Stimulated activated CD4-positive, alpha-beta T cell treated with anti-CD3 and anti-CD28 coated beads, Interleukin-15, amount 100 ng/mL, for 24 hours (primary cell): ENCODE measurements around the gene C12orf42.
A peak's percentile ranks its signal among the peaks of the same experiment; 100 is the strongest.

Experiments
- DNase-seq: peaks from one replicate; pipeline ENCODE4 v3.0.0-alpha.2; 2020

The C12orf42 gene

DNA sequence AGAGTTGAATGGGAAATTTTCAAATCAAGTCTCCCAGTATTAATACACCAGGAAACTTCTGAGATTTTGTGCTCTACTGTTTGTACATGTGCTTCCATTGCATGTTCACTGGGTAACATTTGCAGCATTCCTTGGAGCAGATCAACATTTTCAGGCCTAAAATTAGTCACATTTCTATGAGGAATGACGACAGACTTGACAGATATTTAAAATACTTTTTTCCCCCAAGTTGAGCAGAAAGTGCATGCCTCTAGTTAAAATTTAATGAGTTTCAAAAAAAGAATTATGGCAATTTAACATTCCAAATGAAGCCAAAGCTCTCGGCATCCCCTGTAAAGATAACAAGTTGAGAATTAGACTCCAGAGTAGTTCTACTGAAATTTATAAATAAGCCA is 72.3 kb downstream of the C12orf42 start:
- DNase-seq, result no peak

DNA sequence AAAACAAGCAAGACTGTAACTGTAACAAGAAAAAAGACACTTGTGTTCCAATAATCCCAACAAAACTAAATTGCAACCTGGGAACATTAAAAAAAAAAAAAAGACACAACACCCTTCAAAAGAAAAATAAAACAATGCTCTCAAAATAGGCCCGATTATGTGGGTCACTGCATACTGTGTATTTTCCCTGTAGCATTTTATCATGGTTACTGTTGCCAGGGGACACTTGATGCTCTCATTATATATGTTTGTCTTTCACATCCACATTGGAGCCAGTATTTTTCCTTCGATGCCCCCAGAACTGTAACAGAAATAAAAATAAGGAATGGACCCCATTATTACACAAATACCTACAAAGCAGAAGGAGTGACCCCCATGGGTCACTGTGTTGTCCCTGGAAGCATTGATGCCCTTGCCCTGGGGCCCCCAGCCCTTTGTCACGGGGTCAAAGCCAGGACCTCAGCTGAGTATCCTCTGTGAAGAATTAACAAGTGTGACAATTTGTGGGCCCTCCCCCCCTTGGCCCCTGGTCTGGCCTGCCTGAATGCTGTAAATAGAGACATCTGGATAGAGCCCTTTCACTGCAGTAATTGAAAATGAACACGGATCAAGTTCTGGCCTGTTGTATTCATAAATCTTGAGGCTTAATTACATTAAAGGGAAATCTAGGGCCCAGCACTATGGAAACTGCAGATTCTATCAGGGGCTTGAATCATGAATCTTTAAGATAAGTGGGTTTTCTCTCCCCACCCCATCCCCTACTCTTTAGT is 72.8 kb downstream of the C12orf42 start:
- no peak for DNase-seq

DNA sequence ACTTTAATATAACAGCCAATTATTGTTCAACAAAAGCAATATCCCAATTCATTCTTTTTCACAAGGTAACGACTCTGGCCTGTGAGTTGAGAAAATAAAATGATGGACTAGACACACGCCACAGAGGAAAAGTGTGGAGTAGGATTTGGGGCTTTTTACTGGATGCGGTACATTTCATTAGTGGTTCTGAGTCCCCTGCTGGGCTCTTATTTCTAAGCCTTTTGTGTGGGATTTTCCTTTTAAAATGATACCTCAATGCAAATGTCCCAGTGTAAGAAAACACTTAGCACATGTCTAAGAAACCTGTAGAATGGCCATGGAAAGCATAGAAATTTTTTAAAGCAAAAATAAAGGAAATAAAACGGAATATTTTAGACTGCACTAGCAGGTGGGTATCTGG is 73.4 kb downstream of the C12orf42 start:
- no peak for DNase-seq

- DNase-seq, result no peak
Measured at GRCh38 chr12:103421402-103421801, 74.4 kb downstream of the C12orf42 start.

- no peak for DNase-seq
Measured at GRCh38 chr12:103415681-103416080, 80.1 kb downstream of the C12orf42 start.

DNA sequence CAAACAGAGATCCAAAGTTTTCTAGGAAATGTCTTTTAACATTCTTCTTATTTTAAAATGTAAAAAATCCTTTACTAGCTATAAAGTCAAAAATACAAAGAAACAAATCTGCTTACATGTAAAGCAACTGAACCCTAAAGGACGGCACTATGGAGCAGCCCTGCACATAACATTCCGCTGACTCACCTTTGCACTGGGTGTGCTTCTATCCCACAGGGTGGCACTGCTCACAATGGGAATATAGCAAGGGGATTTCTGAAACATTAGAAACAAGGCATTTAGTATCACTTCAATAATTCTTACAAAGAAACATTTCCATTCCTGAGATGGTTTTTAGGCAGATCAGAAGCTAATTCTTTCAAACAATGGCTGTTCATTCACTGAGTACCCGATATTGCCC is 94.3 kb downstream of the C12orf42 start:
- peak; percentile 18 for DNase-seq

DNA sequence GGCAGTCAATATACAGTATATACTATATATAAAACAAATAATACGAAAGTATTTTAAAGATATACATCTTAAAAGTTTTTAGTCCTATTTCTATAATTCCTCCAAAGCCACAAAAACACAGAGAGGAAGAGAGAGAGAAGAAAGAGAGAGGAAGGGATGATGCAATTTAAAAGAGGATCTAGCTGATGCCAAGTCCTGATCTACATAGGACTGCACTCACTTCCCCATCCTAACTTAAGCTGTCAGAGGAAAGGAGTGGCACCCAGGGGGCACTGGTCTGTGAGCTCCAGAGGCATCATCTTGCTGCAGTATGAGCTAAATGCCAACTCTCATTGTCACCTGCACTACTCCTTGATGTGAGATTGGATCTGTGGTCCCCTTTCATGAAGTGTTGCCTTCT is 95.8 kb downstream of the C12orf42 start:
- DNase-seq, result no peak

- no peak for DNase-seq
Measured at GRCh38 chr12:103397536-103397935, 98.2 kb downstream of the C12orf42 start.

- DNase-seq, result no peak
Measured at GRCh38 chr12:103392722-103393121, 103.0 kb downstream of the C12orf42 start.

DNA sequence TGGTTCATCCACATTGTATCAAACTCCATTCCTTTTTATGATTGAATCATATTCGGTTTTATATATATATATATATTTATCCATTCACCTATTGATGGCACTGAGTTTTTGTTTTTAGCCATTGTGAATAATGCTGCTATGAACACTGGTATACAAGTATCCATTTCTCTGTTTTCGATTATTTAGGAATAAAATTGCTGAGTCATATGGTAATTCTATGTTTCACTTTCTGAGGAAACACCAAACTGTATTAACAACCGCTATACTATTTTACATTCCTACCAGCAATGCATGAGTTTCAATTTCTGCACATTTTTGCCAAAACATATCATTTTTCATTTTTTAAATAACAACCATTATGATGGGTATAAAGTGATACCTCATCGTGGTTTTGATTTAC is 104.7 kb downstream of the C12orf42 start:
- DNase-seq, result no peak

- DNase-seq, result no peak
Measured at GRCh38 chr12:103387385-103387784, 108.4 kb downstream of the C12orf42 start.

- DNase-seq, result no peak
Measured at GRCh38 chr12:103386451-103386850, 109.3 kb downstream of the C12orf42 start.

GRCh38 chr12:103382736-103383346 is 112.9 kb downstream of the C12orf42 start:
- DNase-seq, result no peak

GRCh38 chr12:103382119-103382518 is 113.6 kb downstream of the C12orf42 start:
- DNase-seq, result no peak

DNA sequence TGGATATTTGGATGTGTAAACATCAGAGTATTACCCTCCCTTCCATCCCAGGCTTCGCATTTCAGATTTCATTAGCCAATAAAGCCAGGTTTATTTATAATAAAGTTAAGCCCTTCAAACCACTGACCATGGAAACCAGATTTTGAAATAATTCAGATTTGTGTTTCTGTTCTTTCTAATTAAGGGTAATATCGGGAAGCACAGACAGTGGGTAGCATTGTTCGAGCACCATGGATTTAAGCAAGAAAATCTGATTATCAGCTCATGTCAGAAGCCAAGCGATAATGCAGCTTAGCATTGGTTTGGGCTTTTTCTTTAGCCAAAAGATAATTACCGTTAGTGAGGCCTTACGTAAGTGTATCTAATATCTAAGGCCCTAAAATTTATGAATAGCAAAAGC is 116.1 kb downstream of the C12orf42 start:
- no peak for DNase-seq

DNA sequence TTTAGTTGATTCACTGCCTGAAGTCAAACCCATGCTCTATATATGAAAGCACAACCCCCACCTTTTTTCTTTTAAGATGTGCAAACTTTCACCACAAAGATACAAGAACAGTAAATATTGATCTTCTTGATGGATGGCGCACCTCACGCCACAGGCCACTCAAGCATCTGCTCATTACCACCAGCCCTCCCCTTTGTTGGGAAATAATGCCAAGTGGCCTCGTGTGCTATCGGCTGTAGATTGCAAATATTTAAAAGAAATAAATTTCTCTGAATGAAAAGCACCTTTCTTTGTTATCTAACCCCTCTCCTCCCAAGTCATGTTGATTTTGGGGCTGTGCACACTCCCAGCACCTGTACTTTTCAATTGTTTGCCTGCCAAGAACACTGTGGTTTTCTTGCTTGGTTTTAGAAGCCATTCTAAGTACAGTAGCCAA is 122.7 kb downstream of the C12orf42 start:
- no peak for DNase-seq

DNA sequence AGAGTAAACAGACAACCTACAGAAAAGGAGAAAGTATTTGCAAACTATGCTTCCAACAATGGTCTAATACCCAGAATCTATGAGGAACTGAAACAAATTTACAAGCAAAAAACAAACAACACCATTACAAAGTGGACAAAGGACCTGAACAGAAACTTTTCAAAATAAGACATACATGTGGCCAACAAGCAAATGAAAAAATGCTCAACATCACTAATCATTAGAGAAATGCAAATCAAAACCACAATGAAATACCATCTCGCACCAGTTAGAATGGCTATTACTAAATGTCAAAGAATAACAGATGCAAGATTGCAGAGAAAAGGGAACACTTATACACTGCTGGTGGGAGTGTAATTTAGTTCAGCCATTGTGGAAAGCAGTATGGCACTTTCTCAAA is 125.8 kb downstream of the C12orf42 start:
- no peak for DNase-seq

- DNase-seq, result no peak
Measured at GRCh38 chr12:103368167-103368566, 127.6 kb downstream of the C12orf42 start.

GRCh38 chr12:103354403-103354802 is 141.4 kb downstream of the C12orf42 start:
- DNase-seq, result no peak

GRCh38 chr12:103353913-103354312 is 141.9 kb downstream of the C12orf42 start:
- DNase-seq, result no peak

GRCh38 chr12:103350116-103350515 is 145.7 kb downstream of the C12orf42 start:
- DNase-seq, result no peak

- DNase-seq, result no peak
Measured at GRCh38 chr12:103348935-103349334, 146.8 kb downstream of the C12orf42 start.

- no peak for DNase-seq
Measured at GRCh38 chr12:103336940-103337339, 158.8 kb downstream of the C12orf42 start.

DNA sequence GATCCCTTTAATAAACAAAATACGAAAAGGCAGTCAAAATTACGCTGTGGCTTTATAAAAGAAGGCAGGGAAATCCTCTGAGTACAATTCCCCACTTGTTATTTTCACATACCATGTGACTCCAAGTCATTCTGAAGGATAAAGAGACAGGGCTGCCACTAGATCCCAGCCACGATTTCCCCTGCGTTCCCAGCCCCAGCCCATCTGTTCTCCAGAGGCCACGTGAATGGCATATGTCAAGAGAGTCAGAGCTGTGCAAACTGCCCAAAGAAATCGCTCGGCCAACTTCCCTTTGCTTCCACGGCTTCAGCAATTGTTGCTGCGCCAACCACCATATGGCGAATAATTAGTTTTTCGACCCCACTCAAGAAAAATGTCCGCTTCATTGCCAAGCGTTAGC is 161.3 kb downstream of the C12orf42 start:
- no peak for DNase-seq

DNA sequence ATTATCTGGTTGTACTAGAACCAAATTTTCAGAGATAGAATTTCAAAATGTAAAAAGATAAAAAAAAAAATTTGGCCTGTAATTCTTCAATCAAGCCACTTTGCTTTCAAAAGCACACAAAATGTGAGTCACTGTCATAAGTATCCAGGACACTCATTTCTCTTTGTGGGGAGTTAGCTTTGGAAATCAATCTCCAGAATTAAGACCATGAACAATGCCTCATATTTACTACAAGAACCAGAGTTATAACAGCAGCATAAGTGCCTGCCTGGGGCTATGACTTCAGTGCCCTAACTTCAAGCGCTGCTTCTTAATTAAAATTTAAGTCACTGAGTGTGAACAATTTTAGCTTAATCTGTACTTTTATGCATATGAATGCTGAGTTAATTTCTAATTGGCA is 162.1 kb downstream of the C12orf42 start:
- DNase-seq, result no peak
